ENCODE measurements around the gene ARHGEF10L.

Gene ARHGEF10L

GRCh38 chr1:17665054-17665453, 125.6 kb downstream of the ARHGEF10L start:
- no peak for FAIRE-seq

- no peak for FAIRE-seq
These were observed 126.6 kb downstream of the ARHGEF10L start for GRCh38 chr1:17665950-17666720.

GRCh38 chr1:17667641-17668040, 128.1 kb downstream of the ARHGEF10L start:
- no peak for FAIRE-seq

- FAIRE-seq, result no peak
These were observed 128.7 kb downstream of the ARHGEF10L start for GRCh38 chr1:17668195-17668594.

- no peak for FAIRE-seq
These were observed 129.2 kb downstream of the ARHGEF10L start for GRCh38 chr1:17668624-17669175.

GRCh38 chr1:17669305-17669704, 129.8 kb downstream of the ARHGEF10L start:
- FAIRE-seq, result no peak

- no peak for FAIRE-seq
These were observed 130.5 kb downstream of the ARHGEF10L start for GRCh38 chr1:17669866-17670451.

GRCh38 chr1:17670587-17671313, 131.3 kb downstream of the ARHGEF10L start:
- no peak for FAIRE-seq

GRCh38 chr1:17671314-17671705, 131.8 kb downstream of the ARHGEF10L start:
- no peak for FAIRE-seq

- FAIRE-seq, result no peak
These were observed 132.2 kb downstream of the ARHGEF10L start for GRCh38 chr1:17671741-17672140.

GRCh38 chr1:17672226-17672625, 132.7 kb downstream of the ARHGEF10L start:
- FAIRE-seq, result no peak

GRCh38 chr1:17673329-17674072, 134.0 kb downstream of the ARHGEF10L start:
- FAIRE-seq, result no peak

GRCh38 chr1:17674726-17675500, 135.4 kb downstream of the ARHGEF10L start:
- FAIRE-seq, result no peak

GRCh38 chr1:17675744-17676143, 136.2 kb downstream of the ARHGEF10L start:
- no peak for FAIRE-seq

- no peak for FAIRE-seq
These were observed 137.0 kb downstream of the ARHGEF10L start for GRCh38 chr1:17676387-17677060.

GRCh38 chr1:17678011-17678410, 138.5 kb downstream of the ARHGEF10L start:
- FAIRE-seq, result no peak

GRCh38 chr1:17679856-17680255, 140.4 kb downstream of the ARHGEF10L start:
- FAIRE-seq, result no peak

- FAIRE-seq, result no peak
These were observed 140.8 kb downstream of the ARHGEF10L start for GRCh38 chr1:17680308-17680707.

GRCh38 chr1:17682400-17682799, 142.9 kb downstream of the ARHGEF10L start:
- FAIRE-seq, result no peak

GRCh38 chr1:17683598-17683997, 144.1 kb downstream of the ARHGEF10L start:
- no peak for FAIRE-seq

- no peak for FAIRE-seq
These were observed 145.3 kb downstream of the ARHGEF10L start for GRCh38 chr1:17684810-17685209.
